GM12878 (cell line): ENCODE results near the gene TGIF2. TPM values are rescaled to one million over a fixed set of nuclear protein-coding genes. Genes with fewer than 3 reads are reported as not detected.
A peak's percentile ranks its signal among the peaks of the same experiment; 100 is the strongest.

Experiments
- BCL11A ChIP-seq: IDR thresholded peaks from 2 replicates; pipeline ENCODE4 v1.6.1; 2011; ENCODE audit warnings: low read depth, low read length
- CBFB ChIP-seq: IDR thresholded peaks from 2 replicates; pipeline ENCODE4 v1.6.1; 2016; ENCODE audit warnings: antibody characterized with exemption, low read depth
- CTCF ChIP-seq, 3 experiments: IDR thresholded peaks in 2 of 3; conservative IDR thresholded peaks in 1 of 3; 2 replicates each; pipeline ENCODE4 v1.5.1; 2011; ENCODE audit warnings: low read depth in 3 of 3, low read length in 3 of 3, mild to moderate bottlenecking in 3 of 3, control low read depth in 2 of 3, moderate library complexity in 2 of 3, inconsistent platforms in 1 of 3, mixed read lengths in 1 of 3; ENCODE audit not compliant: control insufficient read depth in 2 of 3, insufficient read depth in 1 of 3; ENCODE audit errors: extremely low read depth in 1 of 3
- E4F1 ChIP-seq: fragments of 450-650 bp; IDR thresholded peaks from 2 replicates; pipeline ENCODE4 v1.6.1; 2018; ENCODE audit warnings: borderline replicate concordance, mild to moderate bottlenecking; ENCODE audit not compliant: partially characterized antibody
- EGR1 ChIP-seq, 2 experiments: IDR thresholded peaks; 1 replicate in 1 of 2; 2 replicates in 1 of 2; pipeline ENCODE4 v1.6.1; 2011 to 2012; ENCODE audit warnings: low read depth in 2 of 2, low read length in 2 of 2, borderline replicate concordance in 1 of 2, mild to moderate bottlenecking in 1 of 2, moderate library complexity in 1 of 2
- EZH2 ChIP-seq: IDR thresholded peaks from 2 replicates; pipeline ENCODE4 v1.6.1; 2012; ENCODE audit warnings: low read depth, mild to moderate bottlenecking, control low read depth, inconsistent platforms, low read length, borderline replicate concordance; ENCODE audit not compliant: control insufficient read depth
- FOXK2 ChIP-seq: fragments of 450-650 bp; IDR thresholded peaks from 2 replicates; pipeline ENCODE4 v1.6.1; 2017; ENCODE audit warnings: mild to moderate bottlenecking, moderate library complexity
- HDAC6 ChIP-seq: fragments of 200-600 bp; sonication (generic); IDR thresholded peaks from one replicate; pipeline ENCODE4 v1.8.0; 2017; ENCODE audit warnings: antibody characterized with exemption; ENCODE audit not compliant: unreplicated experiment
- IKZF1 ChIP-seq: fragments of 450-650 bp; conservative IDR thresholded peaks from 2 replicates; pipeline ENCODE4 v1.6.1; 2017; ENCODE audit warnings: antibody characterized with exemption, mild to moderate bottlenecking
- IKZF2 ChIP-seq, 2 experiments: fragments of 450-650 bp; IDR thresholded peaks; 2 replicates each; pipeline ENCODE4 v1.6.1; 2017; ENCODE audit warnings: mild to moderate bottlenecking in 2 of 2, moderate library complexity in 2 of 2
- IRF5 ChIP-seq: fragments of 450-650 bp; IDR thresholded peaks from 2 replicates; pipeline ENCODE4 v1.6.1; 2017; ENCODE audit warnings: borderline replicate concordance
- LARP7 ChIP-seq: fragments of 450-650 bp; IDR thresholded peaks from 2 replicates; pipeline ENCODE4 v1.6.1; 2017; ENCODE audit warnings: mild to moderate bottlenecking
- MLLT1 ChIP-seq: fragments of 450-650 bp; IDR thresholded peaks from 2 replicates; pipeline ENCODE4 v1.6.1; 2016; ENCODE audit warnings: mild to moderate bottlenecking
- MYC ChIP-seq: IDR thresholded peaks from 2 replicates; pipeline ENCODE4 v1.6.1; 2011; ENCODE audit warnings: mild to moderate bottlenecking, low read length, moderate library complexity, inconsistent platforms; ENCODE audit not compliant: insufficient read depth, insufficient replicate concordance, insufficient read length, severe bottlenecking
- NBN ChIP-seq: fragments of 450-650 bp; IDR thresholded peaks from 2 replicates; pipeline ENCODE4 v1.6.1; 2016
- NR2F1 ChIP-seq: fragments of 450-650 bp; conservative IDR thresholded peaks from 2 replicates; pipeline ENCODE4 v1.6.1; 2017; ENCODE audit warnings: mild to moderate bottlenecking
- POLR2A ChIP-seq: IDR thresholded peaks from 2 replicates; pipeline ENCODE4 v1.6.1; 2011; ENCODE audit warnings: low read depth, mild to moderate bottlenecking, low read length
- RAD51 ChIP-seq: fragments of 450-650 bp; IDR thresholded peaks from 2 replicates; pipeline ENCODE4 v1.6.1; 2016; ENCODE audit warnings: moderate library complexity, mild to moderate bottlenecking, inconsistent platforms
- RB1 ChIP-seq: fragments of 450-650 bp; formaldehyde crosslinking; IDR thresholded peaks from 2 replicates; pipeline ENCODE4 v1.6.1; 2017; ENCODE audit warnings: mild to moderate bottlenecking, borderline replicate concordance
- SMAD5 ChIP-seq: IDR thresholded peaks from 2 replicates; pipeline ENCODE4 v1.6.1; 2016; ENCODE audit warnings: antibody characterized with exemption, low read depth
- SREBF1 ChIP-seq: IDR thresholded peaks from 2 replicates; pipeline ENCODE4 v1.6.1; 2012; ENCODE audit warnings: mild to moderate bottlenecking, low read length
- TAF1 ChIP-seq: IDR thresholded peaks from 2 replicates; pipeline ENCODE4 v1.6.1; 2011; ENCODE audit warnings: mild to moderate bottlenecking, low read depth, low read length, borderline replicate concordance
- TARDBP ChIP-seq: IDR thresholded peaks from 2 replicates; pipeline ENCODE4 v1.6.1; 2016; ENCODE audit warnings: borderline replicate concordance
- ZNF24 ChIP-seq: fragments of 450-650 bp; IDR thresholded peaks from 2 replicates; pipeline ENCODE4 v1.6.1; 2017; ENCODE audit warnings: antibody characterized with exemption, mild to moderate bottlenecking
- polyA plus RNA-seq, 11 experiments: library from polyadenylated mRNA; depleted of rRNA in 4 of 11; unstranded in 6 of 11; stranded (reverse) in 5 of 11; fragments of >200 nt; fragmentation: Nextera tagmentation in 4 of 11; fragmentation: Illumina TruSeq in 1 of 11; extraction: Ambion mirVana in 4 of 11; extraction: Trizol in 1 of 11; gene quantifications; 1 replicate in 1 of 11; 2 replicates in 10 of 11; pipeline versions ENCODE4 v1.2.1 to v1.2.3, GENCODE V29; 2011 to 2016; ENCODE audit warnings: inconsistent platforms in 2 of 11, missing spikeins in 2 of 11, low read depth in 1 of 11
- total RNA-seq, 4 experiments: library from RNA; depleted of rRNA in 3 of 4; stranded (reverse); fragments of >200 nt in 3 of 4; fragmentation: Illumina TruSeq in 1 of 4; extraction: Trizol in 1 of 4; gene quantifications; 2 replicates each; pipeline versions ENCODE4 v1.2.1 to v1.2.3, GENCODE V29; 2013 to 2021

Gene TGIF2
- total and polyA plus RNA-seq, 10 of the 15 experiments (the other 5 are each of a cell fraction or from before 2014, with no cell fraction given) = 13.1 to 47.1 (median 36.6) TPM

- TF ChIP-seq ZNF24 (peak; percentile 16; the same call in 1 of the 2 replicates), TAF1 (peak; percentile 9; the same call in 1 of the 2 replicates), TARDBP (no peak), EZH2 (no peak), SREBF1 (no peak), E4F1 (peak; percentile 14), HDAC6 (peak; percentile 19), CTCF (IDR thresholded peaks at IDR 0.05 in 2 of 3, conservative IDR thresholded peaks at IDR 0.05 in 1 of 3; ENCODE audit: control insufficient read depth in 2 of 3, extremely low read depth in 1 of 3, insufficient read depth in 1 of 3, low read depth in 3 of 3, low read length in 3 of 3) (peak in 1 of 3 experiments; percentile 15; a peak in 1 of 6 replicates), IRF5 (no peak), RB1 (no peak), EGR1 (IDR thresholded peaks at IDR 0.05; ENCODE audit: borderline replicate concordance in 1 of 2, low read depth in 2 of 2, low read length in 2 of 2) (0 out of 3 replicates have a peak, but pooled peaks of 1 of the 2 experiments have one; percentile 38), SMAD5 (no peak), LARP7 (peak; percentile 73; the same call in 1 of the 2 replicates), NR2F1 (peak; percentile 14; the same call in 1 of the 2 replicates), NBN (0 out of 2 replicates have a peak, but pooled peaks have one; percentile 55), CBFB (0 out of 2 replicates have a peak, but pooled peaks have one; percentile 14), BCL11A (no peak), MLLT1 (peak; percentile 61), IKZF1 (peak; percentile 71), MYC (peak; percentile 78), RAD51 (no peak), FOXK2 (no peak), IKZF2 (IDR thresholded peaks at IDR 0.05) (peak in 1 of 2 experiments; percentile 23; a peak in 2 of 4 replicates), POLR2A (peak; percentile 85)
Observed at GRCh38 chr20:36574366-36575135, 1.2 kb downstream of the TGIF2 start (continued).
